GM12873 (cell line): ENCODE measurements around the gene RRAGD.

ENCODE experiments used
- TF ChIP-seq, protein P1 (sequence below): IDR thresholded peaks from 2 replicates; pipeline ENCODE4 v1.5.1; 2012; ENCODE audit warnings: low read depth, mild to moderate bottlenecking, moderate library complexity, low read length, control low read depth; ENCODE audit not compliant: insufficient read depth; ENCODE audit errors: missing control alignments

The RRAGD gene

DNA sequence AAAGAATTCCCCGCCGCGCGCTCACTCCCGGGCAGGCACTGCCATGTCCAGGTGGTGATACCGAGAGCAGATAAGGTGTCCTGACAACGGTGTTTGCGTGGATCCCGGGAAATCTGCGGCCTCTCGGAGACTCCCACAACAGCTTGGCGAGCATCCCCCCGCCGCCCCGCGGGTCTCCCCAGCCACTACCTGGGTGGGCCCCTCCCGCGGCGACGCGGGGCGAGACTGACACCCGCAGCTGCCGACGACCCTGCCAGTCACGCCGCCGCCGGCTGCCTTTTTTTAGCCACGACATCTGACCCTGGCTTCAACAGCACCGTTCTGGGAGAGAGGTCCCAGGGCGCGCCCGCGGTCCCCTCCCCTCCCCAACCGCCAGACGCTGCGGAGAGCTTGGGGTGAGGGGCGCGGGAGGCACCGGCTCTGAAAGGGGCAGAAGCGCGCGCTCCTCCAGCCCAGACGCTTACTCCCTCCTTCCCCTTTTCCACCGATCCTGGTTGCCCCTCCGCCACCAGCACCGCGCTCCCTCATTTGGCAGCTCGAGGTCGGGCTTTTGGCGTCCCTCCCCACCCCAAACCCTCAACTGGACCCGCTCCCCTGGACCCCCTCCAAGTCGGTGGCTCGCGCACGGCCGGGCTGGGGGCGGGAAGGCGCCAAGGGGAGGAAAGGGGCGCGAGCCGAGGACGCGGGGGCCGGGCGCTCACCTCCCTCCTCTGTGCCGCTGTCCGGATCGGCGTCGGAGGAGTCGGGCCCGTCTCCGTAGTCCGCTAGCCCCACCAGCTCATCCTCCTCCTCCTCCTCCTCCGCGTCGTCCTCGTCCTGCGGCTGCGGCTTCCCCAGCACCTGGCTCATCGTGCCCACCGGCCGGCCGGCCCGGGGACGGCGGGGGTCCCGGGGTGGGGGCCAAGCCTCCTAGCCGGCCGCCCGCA is 665 bp downstream of the RRAGD start:
- TF ChIP-seq, protein P1, sequence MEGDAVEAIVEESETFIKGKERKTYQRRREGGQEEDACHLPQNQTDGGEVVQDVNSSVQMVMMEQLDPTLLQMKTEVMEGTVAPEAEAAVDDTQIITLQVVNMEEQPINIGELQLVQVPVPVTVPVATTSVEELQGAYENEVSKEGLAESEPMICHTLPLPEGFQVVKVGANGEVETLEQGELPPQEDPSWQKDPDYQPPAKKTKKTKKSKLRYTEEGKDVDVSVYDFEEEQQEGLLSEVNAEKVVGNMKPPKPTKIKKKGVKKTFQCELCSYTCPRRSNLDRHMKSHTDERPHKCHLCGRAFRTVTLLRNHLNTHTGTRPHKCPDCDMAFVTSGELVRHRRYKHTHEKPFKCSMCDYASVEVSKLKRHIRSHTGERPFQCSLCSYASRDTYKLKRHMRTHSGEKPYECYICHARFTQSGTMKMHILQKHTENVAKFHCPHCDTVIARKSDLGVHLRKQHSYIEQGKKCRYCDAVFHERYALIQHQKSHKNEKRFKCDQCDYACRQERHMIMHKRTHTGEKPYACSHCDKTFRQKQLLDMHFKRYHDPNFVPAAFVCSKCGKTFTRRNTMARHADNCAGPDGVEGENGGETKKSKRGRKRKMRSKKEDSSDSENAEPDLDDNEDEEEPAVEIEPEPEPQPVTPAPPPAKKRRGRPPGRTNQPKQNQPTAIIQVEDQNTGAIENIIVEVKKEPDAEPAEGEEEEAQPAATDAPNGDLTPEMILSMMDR, result no peak

DNA sequence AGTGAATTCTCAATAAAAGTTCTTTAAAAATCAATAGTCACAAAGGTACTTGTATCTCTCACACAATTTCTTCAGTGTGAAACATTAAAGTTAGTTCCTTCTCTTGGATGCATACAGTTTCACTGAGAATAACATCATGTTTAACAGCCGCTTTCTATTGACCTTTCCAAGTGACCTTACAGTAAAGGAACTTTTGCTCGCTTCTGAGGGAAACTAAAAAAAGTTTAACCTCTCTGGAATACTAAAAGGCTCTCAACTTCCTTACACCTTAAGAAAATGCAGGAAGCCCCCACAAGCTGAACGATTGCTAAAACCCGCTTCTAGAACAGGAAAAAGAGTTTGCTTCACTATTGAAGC is 1.3 kb downstream of the RRAGD start:
- TF ChIP-seq, protein P1, result no peak

DNA sequence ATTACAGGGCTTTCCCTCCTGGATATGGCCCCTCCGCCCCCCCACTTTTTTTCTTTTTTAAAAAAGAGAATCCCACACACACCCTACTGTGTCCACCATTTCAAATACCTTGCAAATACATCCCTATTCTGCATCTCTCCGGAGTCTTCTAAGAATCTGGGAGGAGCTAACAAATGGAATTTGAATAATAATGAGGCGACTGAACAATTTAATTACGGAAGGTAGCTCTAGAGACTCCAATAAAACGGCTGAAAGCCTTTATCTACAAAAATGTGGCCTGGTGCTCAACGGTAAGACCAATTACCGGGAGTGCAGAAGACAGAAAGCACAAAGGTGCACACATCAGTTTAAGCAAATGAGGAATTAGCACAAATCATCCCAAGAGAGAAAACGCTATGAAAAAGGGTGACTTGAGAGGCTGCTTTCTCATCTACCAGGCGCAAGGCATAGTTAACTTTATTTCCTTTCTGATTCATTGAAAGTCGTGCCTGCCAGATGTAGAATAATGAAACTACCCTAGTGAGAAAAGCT is 1.8 kb downstream of the RRAGD start:
- TF ChIP-seq, protein P1, result no peak

DNA sequence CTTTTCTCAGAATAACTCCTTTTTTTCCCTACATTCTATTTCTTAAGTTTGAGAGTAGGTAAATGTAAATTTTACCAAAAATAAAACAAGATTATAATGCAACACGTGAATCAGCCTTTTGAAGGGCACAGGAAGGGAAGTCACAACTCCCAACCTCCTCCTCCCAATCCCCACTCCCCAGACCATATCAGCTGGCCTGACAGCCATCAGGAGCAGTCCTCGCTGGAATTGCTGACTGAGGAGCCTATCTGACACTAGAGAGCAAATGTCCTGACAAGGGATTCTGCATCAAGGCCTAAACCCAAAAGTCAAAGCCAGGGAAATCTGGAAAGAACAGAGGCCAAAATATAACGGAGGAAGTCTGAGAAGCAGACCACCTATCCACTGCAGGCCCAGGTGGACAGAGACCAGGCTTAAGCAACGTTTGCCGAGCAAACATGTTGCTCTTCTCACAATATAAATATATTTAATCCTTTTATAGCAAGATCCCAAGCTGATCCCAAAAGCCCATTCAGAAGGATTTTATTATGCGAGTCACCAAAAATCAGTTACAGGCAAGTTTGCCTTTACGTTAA is 2.5 kb downstream of the RRAGD start:
- TF ChIP-seq, protein P1, result no peak

DNA sequence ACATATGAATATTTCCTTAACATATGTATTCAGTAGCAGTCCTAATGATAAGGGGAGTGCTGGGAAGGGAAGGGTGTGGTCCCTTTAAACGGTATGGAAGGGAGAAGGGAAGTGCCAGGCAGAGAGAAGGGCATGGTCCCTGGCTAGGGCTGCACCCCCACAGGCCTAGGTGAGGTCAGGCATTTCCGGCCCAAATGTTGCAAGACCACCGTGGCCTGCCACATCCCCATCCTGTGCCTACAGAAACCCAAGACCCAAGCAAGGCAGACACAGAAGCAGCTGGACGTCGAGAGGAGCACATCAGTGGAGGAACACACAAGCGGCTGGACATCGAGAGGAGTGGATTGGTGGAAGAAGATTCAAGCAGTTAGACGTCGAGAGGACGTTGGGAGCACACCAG is 5.9 kb downstream of the RRAGD start:
- TF ChIP-seq, protein P1, result no peak

DNA sequence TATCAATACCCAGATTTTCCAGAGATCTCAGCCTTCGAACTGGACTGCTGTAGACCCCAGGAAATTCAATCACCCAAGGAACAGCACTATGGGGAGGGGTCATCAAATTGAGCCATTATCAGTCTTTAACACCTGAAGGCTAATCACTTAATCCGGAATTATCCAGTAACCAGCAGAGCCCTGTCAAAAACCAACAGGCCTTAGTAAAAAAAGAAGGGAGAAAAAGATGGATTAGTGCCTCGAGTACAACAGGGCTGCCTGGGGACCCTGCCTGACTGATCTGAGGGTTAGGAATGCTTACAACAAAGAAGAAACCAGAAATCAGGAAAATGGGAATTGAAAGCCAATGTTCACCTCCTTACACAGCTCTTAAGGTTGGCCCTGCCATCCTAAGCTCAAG is 7.6 kb downstream of the RRAGD start:
- TF ChIP-seq, protein P1, result no peak

DNA sequence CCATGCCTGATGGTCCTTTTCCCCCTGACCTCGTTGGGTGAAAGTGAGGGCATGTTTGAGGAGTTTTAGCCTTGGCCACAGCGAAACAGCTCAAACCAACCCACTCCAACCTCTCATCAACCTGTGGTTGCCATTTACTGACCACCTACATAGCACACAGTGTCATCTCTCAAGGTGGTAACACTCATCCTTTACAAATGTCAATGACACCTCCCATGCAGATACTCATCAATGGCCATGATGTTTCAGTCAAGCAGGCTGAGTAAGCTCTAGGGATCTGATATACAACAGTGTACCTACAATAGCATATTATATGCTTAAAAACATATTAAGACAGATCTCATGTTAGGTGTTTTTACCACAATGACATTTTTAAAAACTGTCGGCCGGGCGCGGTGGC is 9.3 kb downstream of the RRAGD start:
- TF ChIP-seq, protein P1, result no peak
